GM18858 (cell line): ENCODE results near the gene UXS1.

Experiments used
- ATAC-seq: cut with Tn5 transposase; IDR thresholded peaks from one replicate; pipeline ENCODE4 v1.9.1; 2021; ENCODE audit not compliant: unreplicated experiment

The UXS1 gene

DNA sequence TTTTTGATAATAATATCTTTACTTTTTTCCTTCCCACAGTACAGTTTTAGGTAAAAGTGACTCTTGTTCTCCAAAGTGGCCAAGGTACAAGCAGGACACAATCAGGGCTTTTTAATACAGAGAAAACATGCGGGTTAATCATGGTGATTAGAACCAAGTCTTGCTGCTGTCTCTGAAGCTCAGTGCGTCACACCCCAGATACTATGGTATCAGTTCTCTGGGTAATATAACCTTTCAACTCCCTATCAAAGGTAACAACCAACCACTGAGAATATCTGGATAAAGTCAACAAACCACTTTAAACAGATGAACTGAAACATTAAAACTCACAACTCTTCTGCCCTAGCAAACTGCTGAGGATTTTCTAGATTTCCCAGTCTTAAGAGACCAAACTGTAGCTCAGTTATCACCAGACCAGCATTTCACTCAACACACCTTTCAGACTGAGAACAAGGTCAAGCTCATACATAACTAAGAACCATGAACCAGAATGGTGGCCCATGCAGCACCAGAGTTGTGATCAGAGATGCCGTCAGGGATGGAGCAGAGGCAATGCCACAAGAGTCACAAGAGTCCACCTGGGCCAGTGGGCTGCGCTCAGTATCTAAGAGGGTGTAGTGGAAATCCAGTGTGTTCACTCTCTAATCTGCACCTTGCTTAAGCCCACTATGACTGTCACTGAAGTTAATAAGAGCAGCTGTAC is 103.0 kb downstream of the UXS1 start:
- no peak for ATAC-seq

DNA sequence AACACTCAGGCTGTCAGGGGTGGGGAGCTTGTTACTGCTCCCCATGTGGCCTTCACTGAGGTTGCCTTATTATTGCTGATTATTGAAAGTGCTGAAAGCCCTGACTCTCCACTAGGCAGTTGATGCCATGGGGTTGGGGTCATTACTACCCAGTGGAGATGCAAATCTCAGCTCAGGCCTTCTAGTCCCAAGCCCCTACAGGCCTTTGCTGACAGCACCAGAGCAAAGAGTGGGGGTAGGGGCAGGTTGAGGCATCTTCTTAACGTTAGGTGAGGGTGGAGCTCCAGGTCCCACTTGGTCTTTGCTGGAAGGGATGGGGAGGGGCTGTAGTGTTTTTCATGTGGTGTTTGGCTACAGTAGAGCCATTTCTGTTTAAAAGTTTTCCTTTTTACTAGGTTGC is 104.5 kb downstream of the UXS1 start:
- no peak for ATAC-seq

DNA sequence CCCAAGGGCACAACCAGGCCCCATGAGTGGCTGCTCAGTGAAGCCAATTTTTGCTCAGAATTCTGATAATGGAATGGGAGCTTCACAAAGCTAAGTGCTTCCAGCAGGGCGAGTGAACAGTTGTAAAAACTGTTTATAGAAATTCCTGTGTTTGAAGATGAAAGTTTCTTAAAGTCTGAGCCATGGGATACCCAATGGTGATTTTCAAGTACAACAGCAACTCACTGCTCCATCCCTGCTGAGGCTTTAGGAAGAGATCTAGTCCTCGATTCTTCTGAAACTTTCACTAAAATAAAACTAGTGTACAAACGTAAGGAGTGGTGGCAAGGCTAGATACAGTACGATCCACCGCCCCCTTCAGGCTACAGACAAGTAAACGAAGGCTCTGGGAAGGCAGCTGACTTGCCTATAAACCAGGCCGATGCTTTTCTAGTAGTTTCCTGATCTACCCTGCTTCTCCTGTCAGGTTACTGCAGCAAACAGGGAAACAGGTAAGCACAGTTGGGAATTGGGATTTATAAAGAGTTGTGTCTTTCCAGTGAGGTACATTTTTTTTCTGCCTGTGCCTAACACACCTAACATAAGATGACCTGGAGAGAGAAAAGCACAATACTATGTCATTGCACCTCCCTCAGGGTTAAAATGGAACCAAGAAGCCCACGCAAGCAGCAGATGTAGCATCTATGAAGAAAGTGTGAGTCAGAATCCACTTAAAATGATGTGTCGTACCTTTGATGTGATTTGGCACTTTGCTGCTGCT is 108.7 kb downstream of the UXS1 start:
- ATAC-seq, result no peak

DNA sequence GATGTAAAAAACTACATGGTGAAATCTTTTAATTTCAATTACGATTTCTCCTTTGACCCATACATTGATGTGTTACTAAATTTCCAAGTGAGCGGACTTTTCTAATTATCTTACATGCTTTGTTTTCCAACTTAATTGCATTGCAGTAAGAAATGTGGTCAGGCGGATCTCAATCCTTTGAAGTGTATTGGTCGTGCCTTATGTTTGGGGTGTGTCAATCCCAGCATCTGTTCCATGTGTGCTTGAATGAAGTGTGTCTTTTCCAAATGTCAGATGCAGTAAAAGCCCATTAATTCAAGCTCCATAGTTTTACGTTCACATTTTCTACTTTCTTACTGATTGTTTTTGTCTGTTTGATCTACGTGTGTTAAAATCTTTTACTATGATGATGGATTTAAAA is 113.1 kb downstream of the UXS1 start:
- no peak for ATAC-seq

DNA sequence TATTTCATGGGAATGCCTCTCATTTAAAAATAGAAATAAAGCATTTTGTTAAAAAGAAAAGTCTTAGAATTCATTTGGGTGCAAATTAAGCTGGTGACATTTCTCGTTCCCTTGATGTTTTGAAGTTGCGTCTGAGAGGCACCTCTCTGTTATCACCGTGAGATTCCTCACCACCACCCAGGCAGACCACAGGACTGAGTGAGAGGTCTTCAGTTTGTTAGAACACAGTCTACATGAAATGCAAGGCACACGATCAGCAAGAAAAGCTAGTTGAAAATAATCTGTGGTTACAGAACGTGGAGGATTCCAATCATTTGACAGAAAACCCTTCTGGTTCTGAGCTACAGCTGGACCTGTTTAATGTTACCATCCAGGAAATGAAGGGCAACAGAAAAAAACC is 116.0 kb downstream of the UXS1 start:
- no peak for ATAC-seq

DNA sequence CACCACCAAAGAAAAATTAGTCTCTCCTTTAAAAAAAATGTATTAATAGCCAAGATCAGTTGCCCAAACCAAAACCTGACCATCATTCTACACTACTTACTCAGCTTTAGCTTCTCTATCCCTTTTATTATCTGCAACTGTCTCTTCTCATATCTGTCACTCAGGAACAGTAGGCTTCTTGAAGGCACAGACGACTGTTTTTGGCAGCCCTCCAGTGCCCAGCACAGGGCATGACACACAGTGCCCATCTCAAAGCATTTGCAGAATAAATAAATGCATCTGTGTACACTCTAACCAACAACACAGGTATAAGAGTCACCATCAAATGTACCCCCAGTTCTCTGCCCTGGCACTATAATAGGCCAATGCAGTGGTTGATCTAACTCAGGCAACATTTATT is 117.2 kb downstream of the UXS1 start:
- no peak for ATAC-seq

DNA sequence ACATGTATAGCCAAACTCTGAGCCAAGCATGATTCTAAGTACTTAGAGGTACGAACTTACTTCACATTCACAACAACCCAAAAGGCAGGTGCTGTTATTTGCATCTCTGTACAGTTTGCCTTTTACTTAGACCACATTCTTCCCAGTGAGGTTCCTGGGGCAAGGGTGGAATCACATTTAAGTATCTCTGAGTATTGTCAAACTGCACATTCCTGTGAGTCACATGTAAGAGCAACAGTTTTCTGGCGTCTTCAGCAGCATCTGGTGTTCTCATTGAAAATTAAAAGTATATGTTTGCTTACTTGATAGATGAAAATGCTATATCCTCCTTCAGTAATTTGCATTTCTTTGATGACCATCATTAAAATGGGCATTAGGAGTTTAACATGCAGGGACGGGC is 119.1 kb downstream of the UXS1 start:
- ATAC-seq, result no peak

DNA sequence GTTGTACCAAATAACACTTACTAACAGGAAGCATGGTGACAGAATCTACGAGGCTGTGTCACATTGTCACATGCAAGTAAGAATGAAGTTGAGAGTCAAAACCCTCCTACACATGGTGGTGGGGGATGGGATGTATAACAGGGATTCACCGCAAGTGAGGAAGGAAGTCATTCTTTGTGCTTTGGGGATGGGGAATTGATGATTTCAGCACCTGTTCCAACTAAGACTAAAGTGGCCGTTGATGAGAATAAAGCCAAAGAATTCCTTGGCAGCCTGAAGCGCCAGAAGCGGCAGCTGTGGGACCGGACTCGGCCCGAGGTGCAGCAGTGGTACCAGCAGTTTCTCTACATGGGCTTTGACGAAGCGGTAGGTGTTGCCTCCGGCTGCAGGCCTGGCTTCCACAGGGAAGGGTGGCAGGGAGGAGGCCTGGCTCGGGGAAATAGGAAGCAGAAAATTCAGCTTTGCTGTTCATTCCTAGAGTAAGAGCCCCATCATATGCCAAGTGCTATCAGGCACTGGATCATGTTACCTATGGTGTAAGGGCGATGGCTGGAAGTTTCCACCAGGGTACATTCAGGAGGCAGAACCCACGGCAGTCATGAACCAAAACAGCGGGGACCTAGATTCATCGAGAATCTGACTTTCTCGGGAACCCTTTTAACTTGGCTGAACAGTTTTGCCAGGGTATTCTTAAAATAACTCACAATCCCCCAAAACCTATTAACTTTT is 120.3 kb downstream of the UXS1 start:
- no peak for ATAC-seq

DNA sequence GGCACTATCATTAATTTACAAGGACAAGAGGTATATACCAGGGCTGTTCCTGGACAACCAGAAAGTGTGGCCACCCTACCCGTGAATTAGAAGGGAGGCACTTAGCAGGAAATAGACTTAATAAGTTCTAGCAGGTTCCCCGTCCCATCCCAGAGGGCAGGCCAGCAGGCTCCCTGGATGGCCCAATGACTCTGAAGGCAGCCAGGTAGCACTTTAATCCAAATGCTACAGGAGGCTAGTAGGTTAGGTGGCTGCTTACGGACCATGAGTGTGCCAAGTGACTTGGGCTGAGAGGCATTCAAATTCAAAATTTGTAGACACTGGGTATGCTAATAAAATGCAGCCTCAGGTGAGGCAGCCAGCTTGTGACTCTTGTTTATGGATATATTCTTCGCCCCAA is 123.9 kb downstream of the UXS1 start:
- no peak for ATAC-seq

DNA sequence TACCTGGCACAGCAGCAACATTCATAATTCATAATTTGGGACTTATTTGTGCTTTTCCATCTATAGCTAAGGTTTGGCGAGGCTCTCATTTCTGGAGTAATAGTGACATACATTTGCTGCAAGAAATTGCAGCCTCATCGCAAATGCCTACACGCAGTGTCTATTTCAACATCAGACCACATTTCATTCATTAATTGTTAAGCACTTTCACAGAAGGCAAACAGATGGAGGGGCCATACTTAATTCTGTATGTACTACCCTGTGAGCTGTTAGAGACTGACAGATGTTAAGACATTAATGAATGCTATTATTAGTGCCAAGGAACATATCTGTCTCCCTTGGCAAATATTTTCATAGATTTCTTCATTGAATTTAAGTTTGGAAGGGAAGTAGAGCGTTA is 125.7 kb downstream of the UXS1 start:
- ATAC-seq, result no peak

DNA sequence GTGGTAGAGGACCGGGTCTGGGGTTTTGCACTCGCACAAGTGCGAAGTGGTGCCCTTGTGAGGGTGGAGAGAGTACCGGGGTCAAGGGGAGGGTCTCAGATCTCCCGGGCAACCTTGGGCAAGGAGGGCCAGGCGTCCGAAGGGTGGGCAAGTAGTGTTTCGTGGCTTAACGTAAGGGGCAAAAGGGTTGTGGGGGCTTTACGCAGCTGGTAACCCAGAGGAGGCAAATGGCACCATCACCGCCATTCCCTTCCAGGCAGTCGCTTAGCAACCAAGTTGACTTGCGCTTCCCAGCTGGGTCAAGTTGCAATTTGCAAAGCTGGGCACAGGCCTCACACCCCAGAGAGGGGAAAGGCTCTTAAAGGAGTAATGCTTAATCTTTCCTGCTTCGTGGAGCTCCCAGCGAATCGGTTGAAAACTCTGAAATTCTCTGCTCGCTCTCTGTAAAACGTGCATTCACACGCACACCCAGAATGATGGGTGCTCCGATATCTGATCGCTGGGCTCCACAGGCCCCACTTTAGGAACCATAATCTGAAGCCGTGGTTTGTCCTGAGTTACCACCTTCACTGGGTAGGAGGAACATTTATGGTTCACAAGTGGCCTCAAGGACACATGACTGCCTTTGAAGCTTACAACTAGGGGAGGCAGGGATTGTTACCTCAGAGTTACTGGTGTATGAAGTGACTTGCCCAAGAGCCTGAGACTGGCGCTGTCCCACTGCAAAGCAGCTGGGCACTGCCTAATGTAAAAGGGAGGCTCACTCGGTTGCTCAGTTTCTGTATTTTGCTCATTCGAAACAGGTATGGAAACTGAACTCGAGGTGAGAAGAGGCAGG is 127.9 kb downstream of the UXS1 start:
- ATAC-seq, result no peak

DNA sequence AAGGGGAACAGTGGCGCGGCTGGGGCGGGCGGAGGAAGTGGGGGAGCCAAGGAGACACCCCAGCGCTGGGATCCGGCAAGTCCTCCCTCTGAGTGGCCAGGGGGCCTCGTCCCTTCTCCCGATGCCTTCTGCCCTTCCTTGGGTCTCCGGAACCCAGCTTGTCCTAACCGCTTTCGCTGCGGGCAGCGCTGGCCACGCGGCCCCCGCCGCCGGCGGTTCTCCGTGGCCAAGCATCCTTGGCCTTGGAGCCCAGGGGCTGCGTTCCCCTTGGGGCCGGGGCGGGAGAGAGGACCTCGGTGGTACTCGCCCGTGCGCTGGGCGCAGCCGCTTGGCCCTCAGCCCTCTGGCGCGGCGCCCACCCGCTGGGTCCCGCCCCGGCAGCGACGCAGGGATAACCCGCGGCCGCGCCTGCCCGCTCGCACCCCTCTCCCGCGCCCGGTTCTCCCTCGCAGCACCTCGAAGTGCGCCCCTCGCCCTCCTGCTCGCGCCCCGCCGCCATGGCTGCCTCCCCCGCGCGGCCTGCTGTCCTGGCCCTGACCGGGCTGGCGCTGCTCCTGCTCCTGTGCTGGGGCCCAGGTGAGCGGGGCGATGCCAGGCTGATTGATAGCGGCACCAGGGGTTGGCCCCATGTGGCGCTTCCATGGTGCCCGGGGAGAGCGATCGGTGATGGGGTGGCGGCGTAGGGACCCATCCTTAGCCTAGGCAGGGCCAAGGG is 128.7 kb downstream of the UXS1 start:
- no peak for ATAC-seq

DNA sequence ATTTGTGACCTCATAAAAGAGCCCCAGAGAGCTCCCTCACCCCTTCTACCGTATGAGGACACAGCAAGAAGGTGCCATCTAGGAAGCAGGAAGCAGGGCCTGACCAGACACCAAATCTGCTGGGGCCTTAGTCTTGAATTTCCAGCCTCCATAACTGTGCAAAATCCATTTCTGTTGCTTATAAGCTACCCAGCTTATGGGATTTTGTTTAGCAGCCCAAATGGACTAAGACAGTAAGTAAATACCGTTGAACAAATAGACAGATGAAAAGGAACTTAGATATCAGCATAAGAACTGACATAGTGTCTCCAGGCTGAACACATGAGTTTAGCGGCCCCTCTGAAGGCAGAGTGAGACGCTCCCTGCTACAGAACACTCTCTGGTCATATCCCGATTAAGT is 130.9 kb downstream of the UXS1 start:
- ATAC-seq, result no peak

DNA sequence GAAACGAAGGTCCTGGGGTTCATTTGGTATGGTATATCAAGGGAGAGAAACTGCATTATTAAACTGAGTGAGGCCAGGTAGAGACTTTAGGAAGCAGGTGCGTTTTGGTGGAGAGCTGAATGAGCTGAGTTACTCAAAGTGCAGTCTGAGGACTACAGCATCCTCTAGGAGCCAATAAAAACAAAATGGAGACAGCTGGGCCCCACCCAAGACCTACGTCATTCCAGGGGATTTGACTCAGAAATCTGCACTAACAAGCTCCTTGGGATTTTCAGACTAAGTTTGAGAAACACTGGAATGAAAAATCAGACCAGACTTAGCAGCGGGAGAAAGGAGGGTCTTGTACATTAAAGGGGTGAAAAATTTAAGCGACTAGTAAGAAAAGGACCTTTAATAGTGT is 131.5 kb downstream of the UXS1 start:
- ATAC-seq, result no peak

DNA sequence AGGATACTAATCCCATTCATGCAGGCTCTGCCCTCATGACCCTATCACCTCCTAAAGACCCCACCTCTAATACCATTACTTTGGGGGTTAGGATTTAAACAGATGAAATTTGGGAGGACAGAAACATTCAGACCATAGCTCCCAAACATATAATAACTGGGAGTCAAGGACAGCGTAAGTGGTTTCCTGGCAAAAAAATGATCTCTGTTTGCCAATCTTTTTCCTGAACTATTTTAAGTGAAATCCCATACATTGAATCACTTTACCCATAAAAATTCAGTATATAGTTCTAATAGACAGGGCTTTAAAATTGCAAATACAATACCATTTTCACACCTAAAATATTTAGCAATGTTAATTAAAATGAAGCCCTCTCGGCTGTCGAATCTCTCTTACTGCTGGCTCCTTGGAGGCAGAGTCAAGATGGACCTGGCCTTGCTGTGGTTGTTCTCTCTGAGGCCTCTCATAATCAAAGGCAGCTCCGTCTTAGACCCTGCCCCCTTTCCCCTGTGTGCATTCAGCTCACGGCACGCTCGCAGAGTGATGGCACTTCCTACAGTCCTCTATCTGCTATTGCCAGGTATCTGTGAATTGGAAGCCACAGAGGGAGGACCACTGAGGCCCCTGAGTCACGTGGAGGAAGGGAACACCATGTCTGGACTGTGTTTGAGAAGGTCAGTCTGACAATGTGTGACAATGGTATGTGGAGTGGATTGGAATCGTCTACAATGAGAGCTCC is 132.3 kb downstream of the UXS1 start:
- no peak for ATAC-seq

DNA sequence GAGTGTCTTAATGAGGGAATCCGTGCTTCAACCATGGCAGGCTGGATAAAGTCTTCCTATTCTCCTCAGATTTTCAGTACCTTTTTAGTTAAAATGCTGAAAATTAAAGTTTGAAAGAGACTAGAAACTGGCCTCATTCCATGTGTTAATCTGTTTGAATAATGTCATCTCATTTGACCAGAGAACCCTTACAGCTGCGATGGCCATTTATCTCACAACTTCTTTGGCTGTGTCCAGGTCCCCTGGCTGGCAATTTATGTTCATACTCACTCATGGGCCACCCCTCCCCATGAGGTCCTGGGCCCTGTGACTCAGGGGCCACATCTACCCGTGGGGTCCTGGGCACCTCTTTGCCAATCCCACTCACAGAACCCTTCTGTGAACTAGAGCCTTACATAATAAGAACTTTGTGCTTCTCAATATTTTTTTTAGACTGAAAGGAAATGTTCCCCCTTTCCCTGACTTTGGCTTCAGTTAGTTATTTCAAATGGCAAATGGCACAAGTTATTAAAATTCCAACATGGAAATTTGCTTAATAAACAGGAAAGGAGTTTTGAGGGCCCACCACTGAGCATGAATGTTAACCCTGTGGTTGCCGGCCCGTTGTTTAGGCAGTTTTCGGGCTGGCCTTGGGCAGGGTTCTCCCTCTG is 134.6 kb downstream of the UXS1 start:
- no peak for ATAC-seq

DNA sequence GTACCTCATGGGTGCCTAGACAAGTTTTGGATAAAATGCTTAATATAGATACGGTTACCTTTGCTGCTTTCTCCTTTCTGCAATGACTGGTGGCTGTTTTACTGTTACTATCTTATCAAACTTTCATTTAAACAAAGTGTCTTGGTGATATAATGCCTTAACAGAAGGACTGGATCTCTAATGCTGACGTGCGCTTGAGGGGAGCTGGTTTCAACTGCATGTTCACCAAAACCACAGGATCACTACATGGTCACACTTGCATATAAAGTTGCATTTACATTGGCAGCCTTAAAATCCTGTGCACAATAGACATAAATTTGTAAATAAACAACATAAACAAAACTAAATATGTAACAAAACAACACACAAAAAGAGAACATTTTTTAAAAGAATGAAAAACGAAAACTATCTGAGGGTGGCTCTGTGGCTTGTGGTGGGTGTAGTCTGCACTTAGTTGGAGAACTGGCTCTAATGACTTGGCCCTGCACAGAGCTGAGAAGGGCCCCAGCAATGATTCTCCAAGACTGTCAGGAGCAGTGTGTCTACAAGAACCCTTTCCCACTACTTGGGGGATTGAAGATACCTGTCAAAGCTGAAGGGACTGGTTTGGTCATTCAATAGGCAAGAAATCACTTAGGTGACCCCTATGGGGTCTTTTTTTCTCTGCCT is 135.5 kb downstream of the UXS1 start:
- ATAC-seq, result no peak

DNA sequence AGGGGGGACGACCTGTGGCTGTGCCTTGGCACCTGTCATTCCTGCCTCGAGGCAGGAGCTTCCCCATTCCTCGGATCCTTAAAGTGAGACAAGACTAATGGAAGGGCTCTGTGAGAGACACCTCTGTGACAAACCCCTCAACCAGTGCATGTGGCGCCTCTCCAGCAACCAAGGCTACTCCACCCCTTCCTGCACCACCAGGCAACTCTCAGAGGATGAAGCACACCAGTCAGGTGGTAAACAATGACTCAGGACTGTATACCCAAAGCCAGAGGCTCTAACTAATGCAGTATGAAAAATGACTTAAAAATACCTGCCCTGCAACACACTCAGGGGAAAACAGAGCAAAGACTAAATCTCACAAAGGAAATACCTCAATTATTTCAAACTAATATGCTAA is 136.9 kb downstream of the UXS1 start:
- ATAC-seq, result no peak
